ENCODE data around the gene DROSHA.

The DROSHA gene

GRCh38 chr5:31496891-31497290 lies 35.0 kb downstream of the DROSHA start:
- Mint-ChIP-seq H3K9me3 (no peaks in the 10 kb centered on the region), H3K4me1 (ENCODE audit: low read depth) (no peaks in the 10 kb centered on the region), H3K36me3 (ENCODE audit: low read depth) (peaks cover 45% of the 10 kb centered on the region), H3K27me3 (ENCODE audit: low read depth) (no peaks in the 10 kb centered on the region), H3K27ac (no peak overlapping the region), H3K4me3 (no peak overlapping the region)

DNA sequence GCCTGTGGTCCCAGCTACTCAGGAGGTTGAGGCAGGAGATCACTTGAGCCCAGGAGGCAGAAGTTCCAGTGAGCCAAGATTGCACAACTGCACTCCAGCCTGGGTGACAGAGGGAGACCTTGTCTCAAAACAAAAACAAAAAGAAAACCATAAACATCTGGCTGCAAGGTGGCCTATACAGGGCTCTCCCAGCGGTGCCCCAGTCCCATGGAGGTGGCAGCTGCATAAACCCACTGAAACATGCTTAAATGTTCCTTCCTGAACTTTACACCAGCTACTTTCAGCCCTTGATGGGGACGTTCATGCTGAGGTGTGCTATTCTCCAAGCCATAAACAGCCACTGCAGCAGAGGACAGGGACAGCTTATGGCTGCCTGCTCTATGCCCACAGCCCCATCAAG lies 35.6 kb downstream of the DROSHA start:
- H3K27me3 Mint-ChIP-seq (ENCODE audit: low read depth) = no peaks in the 10 kb centered on the region
- H3K36me3 Mint-ChIP-seq (ENCODE audit: low read depth) = peaks cover 43% of the 10 kb centered on the region
- H3K9me3 Mint-ChIP-seq = no peaks in the 10 kb centered on the region
- no peak overlapping the region for H3K27ac Mint-ChIP-seq
- H3K4me3 Mint-ChIP-seq = no peak overlapping the region
- no peaks in the 10 kb centered on the region for H3K4me1 Mint-ChIP-seq (ENCODE audit: low read depth)

DNA sequence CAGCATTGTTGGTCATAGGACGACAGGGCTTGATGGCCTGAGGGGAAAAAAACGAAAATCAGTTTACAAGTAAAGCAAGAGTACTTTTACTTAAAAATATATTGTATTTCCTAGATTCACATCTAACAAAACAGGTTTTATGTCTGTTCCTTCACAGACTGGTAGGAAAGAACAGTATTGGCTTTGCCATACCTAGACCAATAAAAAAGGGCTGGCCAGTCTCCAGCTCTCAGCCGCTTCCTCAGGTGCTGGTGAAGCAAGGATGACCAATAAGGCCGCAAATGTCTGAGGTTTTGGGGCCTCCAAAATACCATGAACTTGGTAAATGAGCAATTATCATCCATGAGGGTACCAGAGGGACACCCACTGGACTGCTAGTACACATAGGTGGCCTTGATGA lies 36.6 kb downstream of the DROSHA start:
- Mint-ChIP-seq H3K9me3 (no peaks in the 10 kb centered on the region), H3K36me3 (ENCODE audit: low read depth) (peaks cover 44% of the 10 kb centered on the region), H3K4me1 (ENCODE audit: low read depth) (no peaks in the 10 kb centered on the region), H3K4me3 (no peak overlapping the region), H3K27me3 (ENCODE audit: low read depth) (no peaks in the 10 kb centered on the region), H3K27ac (no peak overlapping the region)

DNA sequence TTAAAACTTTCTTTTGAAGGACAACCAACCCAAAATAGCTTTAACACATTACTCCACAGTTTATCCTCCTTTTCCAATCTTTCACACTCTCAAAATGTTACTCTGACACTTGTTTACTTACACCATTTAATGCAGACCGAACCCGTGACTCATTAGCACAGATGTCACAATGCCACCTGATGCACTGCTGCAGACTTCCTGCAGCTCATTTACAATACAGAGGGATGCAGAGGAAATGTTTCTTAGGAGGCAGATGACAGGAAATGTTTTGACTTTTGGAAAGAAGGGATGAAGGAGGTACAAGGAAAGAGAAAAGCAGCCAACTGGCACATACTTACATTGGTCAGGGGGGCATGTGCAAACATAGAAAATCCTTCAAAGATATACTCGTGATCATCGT lies 39.0 kb downstream of the DROSHA start:
- Mint-ChIP-seq H3K4me1 (ENCODE audit: low read depth) (no peaks in the 10 kb centered on the region), H3K9me3 (no peaks in the 10 kb centered on the region), H3K4me3 (no peak overlapping the region), H3K36me3 (ENCODE audit: low read depth) (peaks cover 45% of the 10 kb centered on the region), H3K27me3 (ENCODE audit: low read depth) (no peaks in the 10 kb centered on the region), H3K27ac (no peak overlapping the region)

GRCh38 chr5:31487506-31487905 lies 44.4 kb downstream of the DROSHA start:
- Mint-ChIP-seq H3K9me3 (no peaks in the 10 kb centered on the region), H3K27ac (no peak overlapping the region), H3K4me3 (no peak overlapping the region), H3K4me1 (ENCODE audit: low read depth) (peaks cover 2% of the 10 kb centered on the region), H3K36me3 (ENCODE audit: low read depth) (peaks cover 40% of the 10 kb centered on the region), H3K27me3 (ENCODE audit: low read depth) (no peaks in the 10 kb centered on the region)

DNA sequence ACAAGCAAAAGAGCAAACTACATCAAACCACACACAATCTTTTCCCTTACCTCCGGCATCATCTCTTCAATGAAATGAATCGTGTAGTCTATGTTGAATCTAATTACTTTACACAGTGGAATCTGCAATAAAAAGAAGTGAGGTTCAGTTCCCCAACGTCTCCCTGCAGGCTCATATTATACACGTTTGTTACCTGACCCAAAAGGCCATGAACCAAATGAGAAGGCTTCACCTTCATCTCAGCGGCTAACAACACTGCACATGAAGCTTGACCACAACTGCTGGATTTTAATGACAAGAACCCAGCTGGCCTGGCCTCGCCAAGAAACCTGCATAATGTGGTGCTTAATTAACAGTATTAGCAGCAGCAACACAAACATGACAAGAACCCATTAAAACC lies 45.5 kb downstream of the DROSHA start:
- peaks cover 44% of the 10 kb centered on the region for H3K36me3 Mint-ChIP-seq (ENCODE audit: low read depth)
- no peaks in the 10 kb centered on the region for H3K27me3 Mint-ChIP-seq (ENCODE audit: low read depth)
- peaks cover 2% of the 10 kb centered on the region for H3K4me1 Mint-ChIP-seq (ENCODE audit: low read depth)
- H3K27ac Mint-ChIP-seq = no peak overlapping the region
- no peaks in the 10 kb centered on the region for H3K9me3 Mint-ChIP-seq
- H3K4me3 Mint-ChIP-seq = no peak overlapping the region

- no peak overlapping the region for H3K27ac Mint-ChIP-seq
- no peaks in the 10 kb centered on the region for H3K9me3 Mint-ChIP-seq
- H3K4me3 Mint-ChIP-seq = no peak overlapping the region
- no peaks in the 10 kb centered on the region for H3K27me3 Mint-ChIP-seq (ENCODE audit: low read depth)
- H3K36me3 Mint-ChIP-seq (ENCODE audit: low read depth) = peaks cover 40% of the 10 kb centered on the region
- peaks cover 2% of the 10 kb centered on the region for H3K4me1 Mint-ChIP-seq (ENCODE audit: low read depth)
Measured at GRCh38 chr5:31485376-31486207, 46.3 kb downstream of the DROSHA start.

DNA sequence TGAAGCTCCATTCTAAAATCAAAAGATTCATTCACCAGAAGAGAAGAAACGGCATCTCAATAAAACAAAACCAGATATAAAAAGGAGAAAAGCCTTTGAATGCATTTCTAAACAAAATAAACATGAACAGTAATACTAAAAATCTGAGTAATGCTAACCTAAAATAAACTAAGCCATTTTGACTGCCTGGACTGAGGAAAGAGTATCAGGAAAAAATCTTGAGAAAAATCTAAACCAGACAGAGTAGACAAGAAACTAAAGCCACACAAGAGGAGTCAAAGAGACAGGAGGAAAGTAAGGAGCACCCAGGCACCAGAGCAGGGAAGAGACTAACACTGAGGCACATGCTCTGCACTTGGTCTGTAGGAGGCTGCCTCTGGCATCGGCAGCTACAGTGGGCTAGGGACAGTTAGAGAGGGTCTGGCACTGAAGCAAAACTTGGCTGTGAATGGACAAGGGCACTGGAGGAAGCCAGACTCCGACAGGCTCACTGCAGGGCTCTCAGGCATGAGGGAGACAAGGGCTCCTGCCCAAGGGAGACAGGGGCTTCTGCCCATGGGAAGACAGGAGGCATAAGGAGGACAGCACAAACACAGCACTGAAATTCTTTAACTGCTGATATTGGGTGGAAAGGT lies 50.2 kb downstream of the DROSHA start:
- H3K36me3 Mint-ChIP-seq (ENCODE audit: low read depth) = peaks cover 21% of the 10 kb centered on the region
- H3K4me1 Mint-ChIP-seq (ENCODE audit: low read depth) = peaks cover 2% of the 10 kb centered on the region
- no peaks in the 10 kb centered on the region for H3K27me3 Mint-ChIP-seq (ENCODE audit: low read depth)
- H3K27ac Mint-ChIP-seq = no peak overlapping the region
- no peaks in the 10 kb centered on the region for H3K9me3 Mint-ChIP-seq
- H3K4me3 Mint-ChIP-seq = no peak overlapping the region

DNA sequence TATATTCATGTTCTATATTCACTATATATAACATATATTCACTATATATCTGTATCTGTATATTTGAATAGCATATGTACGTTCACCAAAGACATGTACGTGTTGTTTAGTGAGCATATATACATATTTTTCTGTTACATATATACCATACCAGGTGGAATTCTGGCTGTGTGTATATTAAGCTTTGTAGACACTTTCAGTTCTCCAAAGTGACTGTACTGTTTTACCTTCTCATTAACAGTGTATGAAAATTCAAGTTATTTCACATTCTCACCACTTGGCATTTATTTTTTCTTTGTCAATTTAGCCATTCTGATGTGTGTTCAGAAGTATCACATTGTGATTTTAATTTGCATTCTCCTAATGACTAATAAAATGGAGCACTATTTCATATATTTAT lies 52.2 kb downstream of the DROSHA start:
- H3K9me3 Mint-ChIP-seq = no peaks in the 10 kb centered on the region
- no peaks in the 10 kb centered on the region for H3K27me3 Mint-ChIP-seq (ENCODE audit: low read depth)
- H3K36me3 Mint-ChIP-seq (ENCODE audit: low read depth) = peaks cover 20% of the 10 kb centered on the region
- no peaks in the 10 kb centered on the region for H3K4me1 Mint-ChIP-seq (ENCODE audit: low read depth)
- no peak overlapping the region for H3K4me3 Mint-ChIP-seq
- no peak overlapping the region for H3K27ac Mint-ChIP-seq

DNA sequence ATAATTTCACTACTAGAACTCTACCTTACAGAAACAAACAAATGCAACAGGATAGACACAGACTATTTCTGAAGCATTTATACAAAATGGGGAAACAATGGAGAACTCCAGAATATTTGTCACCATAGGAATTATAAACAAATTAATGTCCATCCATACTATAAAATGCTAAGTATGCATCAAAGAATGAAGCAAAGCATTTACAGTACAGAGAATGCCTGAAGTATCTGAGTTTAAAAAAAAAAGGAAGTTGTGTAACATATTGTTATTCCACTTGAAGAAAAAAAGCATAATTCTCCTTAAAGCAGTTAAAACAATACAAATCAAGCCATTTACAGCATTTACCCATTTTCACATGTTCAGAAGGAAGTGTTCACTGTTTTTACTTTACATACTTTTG lies 53.0 kb downstream of the DROSHA start:
- H3K27ac Mint-ChIP-seq = no peak overlapping the region
- no peaks in the 10 kb centered on the region for H3K27me3 Mint-ChIP-seq (ENCODE audit: low read depth)
- H3K4me1 Mint-ChIP-seq (ENCODE audit: low read depth) = no peaks in the 10 kb centered on the region
- no peaks in the 10 kb centered on the region for H3K9me3 Mint-ChIP-seq
- no peak overlapping the region for H3K4me3 Mint-ChIP-seq
- H3K36me3 Mint-ChIP-seq (ENCODE audit: low read depth) = peaks cover 19% of the 10 kb centered on the region

DNA sequence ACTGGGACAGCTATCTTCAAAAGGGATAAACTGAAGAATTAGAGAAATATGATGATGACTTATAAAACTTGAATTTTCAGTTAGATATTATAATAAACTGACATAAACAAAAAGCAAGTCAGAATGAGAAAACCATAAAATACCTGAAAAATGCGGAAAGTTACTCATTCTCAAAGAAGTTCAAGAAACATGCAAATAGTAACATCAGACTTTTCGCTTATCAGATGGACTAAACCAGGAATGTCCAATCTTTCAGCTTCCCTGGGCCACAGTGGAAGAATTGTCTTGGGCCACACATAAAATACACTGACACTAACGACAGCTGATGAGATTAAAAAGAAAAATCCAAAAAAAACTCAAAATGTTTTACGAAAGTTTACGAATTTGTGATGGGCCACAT lies 53.9 kb downstream of the DROSHA start:
- H3K9me3 Mint-ChIP-seq = no peaks in the 10 kb centered on the region
- H3K27ac Mint-ChIP-seq = no peak overlapping the region
- no peak overlapping the region for H3K4me3 Mint-ChIP-seq
- H3K4me1 Mint-ChIP-seq (ENCODE audit: low read depth) = no peaks in the 10 kb centered on the region
- H3K27me3 Mint-ChIP-seq (ENCODE audit: low read depth) = no peaks in the 10 kb centered on the region
- H3K36me3 Mint-ChIP-seq (ENCODE audit: low read depth) = peaks cover 21% of the 10 kb centered on the region

DNA sequence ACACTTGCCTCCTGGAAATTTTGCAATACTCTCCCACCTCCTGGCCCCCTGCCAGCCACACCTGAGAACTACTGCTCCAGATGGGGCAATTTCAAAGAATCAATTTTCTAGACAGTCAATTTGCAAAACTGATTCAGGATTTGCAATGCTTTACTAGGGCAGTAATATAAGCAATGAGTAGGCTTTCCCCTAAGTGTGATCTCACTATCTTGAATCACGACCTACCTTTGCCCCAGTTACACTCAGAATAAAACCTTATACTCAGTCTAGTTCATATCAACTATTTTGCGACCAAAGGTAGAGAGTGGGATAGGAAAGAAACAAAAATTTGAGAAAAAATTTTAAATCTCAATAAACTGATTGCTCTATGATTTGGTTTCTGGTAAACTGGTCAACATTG lies 54.4 kb downstream of the DROSHA start:
- no peak overlapping the region for H3K4me3 Mint-ChIP-seq
- H3K27me3 Mint-ChIP-seq (ENCODE audit: low read depth) = no peaks in the 10 kb centered on the region
- no peak overlapping the region for H3K27ac Mint-ChIP-seq
- no peaks in the 10 kb centered on the region for H3K9me3 Mint-ChIP-seq
- no peaks in the 10 kb centered on the region for H3K4me1 Mint-ChIP-seq (ENCODE audit: low read depth)
- peaks cover 22% of the 10 kb centered on the region for H3K36me3 Mint-ChIP-seq (ENCODE audit: low read depth)

GRCh38 chr5:31476738-31477141 lies 55.2 kb downstream of the DROSHA start:
- H3K27me3 Mint-ChIP-seq (ENCODE audit: low read depth) = no peaks in the 10 kb centered on the region
- no peak overlapping the region for H3K4me3 Mint-ChIP-seq
- H3K36me3 Mint-ChIP-seq (ENCODE audit: low read depth) = peaks cover 22% of the 10 kb centered on the region
- no peak overlapping the region for H3K27ac Mint-ChIP-seq
- H3K9me3 Mint-ChIP-seq = no peaks in the 10 kb centered on the region
- H3K4me1 Mint-ChIP-seq (ENCODE audit: low read depth) = no peaks in the 10 kb centered on the region

- no peaks in the 10 kb centered on the region for H3K9me3 Mint-ChIP-seq
- H3K4me3 Mint-ChIP-seq = no peak overlapping the region
- no peak overlapping the region for H3K27ac Mint-ChIP-seq
- no peaks in the 10 kb centered on the region for H3K4me1 Mint-ChIP-seq (ENCODE audit: low read depth)
- H3K27me3 Mint-ChIP-seq (ENCODE audit: low read depth) = no peaks in the 10 kb centered on the region
- peaks cover 35% of the 10 kb centered on the region for H3K36me3 Mint-ChIP-seq (ENCODE audit: low read depth)
Measured at GRCh38 chr5:31471916-31472315, 60.0 kb downstream of the DROSHA start.

- Mint-ChIP-seq H3K27me3 (ENCODE audit: low read depth) (no peaks in the 10 kb centered on the region), H3K9me3 (no peaks in the 10 kb centered on the region)
Measured at GRCh38 chr5:31471040-31471439, 60.9 kb downstream of the DROSHA start.

More at GRCh38 chr5:31471040-31471439, 60.9 kb downstream of the DROSHA start:
- Mint-ChIP-seq H3K27ac (no peak overlapping the region), H3K4me1 (ENCODE audit: low read depth) (no peaks in the 10 kb centered on the region), H3K36me3 (ENCODE audit: low read depth) (peaks cover 43% of the 10 kb centered on the region), H3K4me3 (no peak overlapping the region)
